Measurements from ENCODE around the gene GDPD4. TPM values are rescaled to one million over a fixed set of nuclear protein-coding genes. Genes with fewer than 3 reads are reported as not detected.
A peak's percentile ranks its signal among the peaks of the same experiment; 100 is the strongest.

Gene GDPD4
- total RNA-seq, 4 donors from 2014 or later: not detected

GRCh38 chr11:77208535-77208934, 93.0 kb downstream of the GDPD4 start:
- H3K9me3 ChIP-seq: no peaks in the 10 kb centered on the region
- H3K4me3 ChIP-seq: no peak overlapping the region
- H3K4me1 ChIP-seq: no peaks in the 10 kb centered on the region
- DNase-seq: no peak
- no peak overlapping the region for H3K27ac ChIP-seq
- TF ChIP-seq CTCF (IDR thresholded peaks at IDR 0.05) (no peak), POLR2A (IDR thresholded peaks at IDR 0.05) (no peak)
- no peaks in the 10 kb centered on the region for H3K27me3 ChIP-seq
- no peaks in the 10 kb centered on the region for H3K36me3 ChIP-seq

- Histone ChIP-seq H3K9me3 (no peaks in the 10 kb centered on the region), H3K27me3 (no peaks in the 10 kb centered on the region), H3K4me3 (no peak overlapping the region), H3K27ac (no peak overlapping the region), H3K36me3 (no peaks in the 10 kb centered on the region), H3K4me1 (no peaks in the 10 kb centered on the region)
- DNase-seq: peak in 1 of 3 donors; percentile 25
- TF ChIP-seq POLR2A (IDR thresholded peaks at IDR 0.05) (no peak), CTCF (IDR thresholded peaks at IDR 0.05) (no peak)
These were observed 93.7 kb downstream of the GDPD4 start for GRCh38 chr11:77207618-77208313.

GRCh38 chr11:77207019-77207485, 94.4 kb downstream of the GDPD4 start:
- Histone ChIP-seq H3K4me3 (no peak overlapping the region), H3K4me1 (no peaks in the 10 kb centered on the region), H3K36me3 (no peaks in the 10 kb centered on the region), H3K27ac (no peak overlapping the region), H3K9me3 (no peaks in the 10 kb centered on the region), H3K27me3 (no peaks in the 10 kb centered on the region)
- no peak for DNase-seq
- TF ChIP-seq POLR2A (IDR thresholded peaks at IDR 0.05) (no peak), CTCF (IDR thresholded peaks at IDR 0.05) (no peak)

- H3K9me3 ChIP-seq: no peaks in the 10 kb centered on the region
- no peaks in the 10 kb centered on the region for H3K36me3 ChIP-seq
- no peak overlapping the region for H3K27ac ChIP-seq
- TF ChIP-seq CTCF (IDR thresholded peaks at IDR 0.05): no peak
- TF ChIP-seq POLR2A (IDR thresholded peaks at IDR 0.05): no peak
- H3K4me1 ChIP-seq: no peaks in the 10 kb centered on the region
- no peak overlapping the region for H3K4me3 ChIP-seq
- H3K27me3 ChIP-seq: no peaks in the 10 kb centered on the region
- peak in 1 of 3 donors; percentile 32 for DNase-seq
These were observed 95.0 kb downstream of the GDPD4 start for GRCh38 chr11:77206264-77207018.

GRCh38 chr11:77205467-77206263, 95.8 kb downstream of the GDPD4 start:
- no peak overlapping the region for H3K4me3 ChIP-seq
- no peaks in the 10 kb centered on the region for H3K9me3 ChIP-seq

More at GRCh38 chr11:77205467-77206263, 95.8 kb downstream of the GDPD4 start:
- H3K27ac ChIP-seq: no peak overlapping the region
- H3K4me1 ChIP-seq: no peaks in the 10 kb centered on the region
- H3K36me3 ChIP-seq: no peaks in the 10 kb centered on the region
- no peak for TF ChIP-seq POLR2A (IDR thresholded peaks at IDR 0.05)
- no peak for TF ChIP-seq CTCF (IDR thresholded peaks at IDR 0.05)
- no peaks in the 10 kb centered on the region for H3K27me3 ChIP-seq
- peak in 1 of 3 donors; percentile 38 for DNase-seq

Data from Peyer's patch (tissue), 4 donors.